Osteoblast (primary cell): ENCODE results near the gene C17orf78. TPM values are rescaled to one million over a fixed set of nuclear protein-coding genes. Genes with fewer than 3 reads are reported as not detected.
A peak's percentile ranks its signal among the peaks of the same experiment; 100 is the strongest.
"Not testable (repeated sequence)": the region's sequence is repeated elsewhere in the genome, so short reads cannot be mapped to it uniquely, and the experiment has no call there.

Experiments used
- DNase-seq: peaks from one replicate; pipeline ENCODE4 v3.0.0; 2011; ENCODE audit warnings: low spot score, mixed read lengths; ENCODE audit not compliant: insufficient read length; ENCODE audit errors: missing footprints
- H2AFZ ChIP-seq: 2 replicates; pipeline ENCODE4 v1.6.0; 2011; ENCODE audit warnings: mild to moderate bottlenecking, low read length
- H3K27ac ChIP-seq: 2 replicates; pipeline ENCODE4 v1.5.1; 2011; ENCODE audit warnings: mild to moderate bottlenecking, low read depth, low read length, moderate library complexity
- H3K27me3 ChIP-seq: 2 replicates; pipeline ENCODE4 v1.6.0; 2012; ENCODE audit warnings: mild to moderate bottlenecking, control low read depth, inconsistent platforms, low read length, moderate library complexity; ENCODE audit not compliant: insufficient read depth
- H3K36me3 ChIP-seq: 2 replicates; pipeline ENCODE4 v1.5.1; 2011; ENCODE audit warnings: mild to moderate bottlenecking, low read length, control low read depth, moderate library complexity; ENCODE audit not compliant: insufficient read depth
- H3K4me1 ChIP-seq: 2 replicates; pipeline ENCODE4 v1.5.1; 2011; ENCODE audit warnings: mild to moderate bottlenecking, low read length, control low read depth, moderate library complexity; ENCODE audit not compliant: insufficient read depth
- H3K4me2 ChIP-seq: 2 replicates; pipeline ENCODE4 v1.6.0; 2011; ENCODE audit warnings: mild to moderate bottlenecking, low read length; ENCODE audit not compliant: insufficient read depth
- H3K4me3 ChIP-seq: fragments of 200-600 bp; sonication (generic); 3 replicates; pipeline ENCODE4 v1.5.1; 2012; ENCODE audit warnings: mild to moderate bottlenecking, low read length, inconsistent platforms; ENCODE audit not compliant: insufficient read depth
- H3K79me2 ChIP-seq: 2 replicates; pipeline ENCODE4 v1.6.0; 2012; ENCODE audit warnings: mild to moderate bottlenecking, low read length, control low read depth, inconsistent platforms; ENCODE audit not compliant: insufficient read depth
- H3K9me3 ChIP-seq: 2 replicates; pipeline ENCODE4 v1.5.1; 2011; ENCODE audit warnings: low read depth, low read length, control low read depth
- H4K20me1 ChIP-seq: 2 replicates; pipeline ENCODE4 v1.6.0; 2012; ENCODE audit warnings: mild to moderate bottlenecking, low read length, control low read depth; ENCODE audit not compliant: insufficient read depth
- CTCF ChIP-seq: IDR thresholded peaks from 2 replicates; pipeline ENCODE4 v1.5.1; 2011; ENCODE audit warnings: mild to moderate bottlenecking, low read depth, low read length, moderate library complexity; ENCODE audit errors: extremely low read depth
- total RNA-seq: library from RNA; depleted of rRNA; stranded (reverse); fragments of >200 nt; gene quantifications from 2 replicates; pipeline ENCODE4 v1.2.3, GENCODE V29; 2012

The C17orf78 gene
- total RNA-seq, 1 donor: not detected

DNA sequence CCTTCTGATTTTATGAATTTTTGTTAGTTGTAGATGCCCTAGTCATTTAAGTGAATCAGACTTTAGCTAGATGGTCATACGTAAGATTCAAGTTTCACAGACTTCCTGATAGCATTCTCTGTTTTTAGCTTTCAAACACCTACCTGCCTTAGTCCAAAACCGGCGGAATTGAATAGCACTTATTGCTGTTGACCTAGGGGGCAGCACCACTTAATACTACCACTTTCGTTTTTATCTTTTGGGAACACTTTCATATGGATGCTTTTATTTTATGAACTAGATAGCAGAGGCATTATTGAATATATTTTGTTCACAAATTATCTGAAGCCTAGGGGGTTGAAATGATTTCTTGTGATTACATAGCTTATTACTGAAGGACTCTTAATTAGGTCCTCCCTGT is 62.4 kb downstream of the C17orf78 start:
- Histone ChIP-seq H3K36me3 (peaks cover 35% of the 10 kb centered on the region), H4K20me1 (peaks cover 2% of the 10 kb centered on the region), H3K27ac (no peak overlapping the region), H3K4me2 (no peak overlapping the region), H3K27me3 (no peaks in the 10 kb centered on the region), H3K4me1 (peaks cover 2% of the 10 kb centered on the region), H3K4me3 (no peak overlapping the region), H3K79me2 (peaks cover 7% of the 10 kb centered on the region), H3K9me3 (no peaks in the 10 kb centered on the region), H2AFZ (no peak overlapping the region)
- peak; percentile 28 for TF ChIP-seq CTCF
- no peak for DNase-seq

DNA sequence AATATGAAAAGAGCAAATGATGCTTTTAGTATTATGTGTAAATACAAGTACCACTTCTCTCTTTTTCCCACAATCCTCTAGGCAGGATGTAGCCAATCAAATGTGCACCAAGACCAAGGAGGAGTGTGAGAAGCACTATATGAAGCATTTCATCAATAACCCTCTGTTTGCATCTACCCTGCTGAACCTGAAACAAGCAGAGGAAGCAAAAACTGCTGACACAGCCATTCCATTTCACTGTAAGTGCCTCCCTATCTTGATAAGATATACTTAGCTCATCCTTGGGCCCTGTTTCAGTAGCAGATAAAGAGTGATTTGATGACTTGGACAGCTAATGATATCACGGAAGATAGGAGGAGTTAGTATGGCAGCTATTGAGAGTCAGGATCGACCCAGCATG is 64.6 kb downstream of the C17orf78 start:
- TF ChIP-seq CTCF: no peak
- H3K36me3 ChIP-seq: peaks cover 44% of the 10 kb centered on the region
- H3K4me1 ChIP-seq: peaks cover 2% of the 10 kb centered on the region
- no peaks in the 10 kb centered on the region for H3K9me3 ChIP-seq
- H3K79me2 ChIP-seq: no peaks in the 10 kb centered on the region
- H2AFZ ChIP-seq: no peak overlapping the region
- H3K27ac ChIP-seq: peak overlapping the region; percentile 72
- no peak overlapping the region for H3K4me3 ChIP-seq
- no peaks in the 10 kb centered on the region for H3K27me3 ChIP-seq
- H3K4me2 ChIP-seq: no peak overlapping the region
- no peaks in the 10 kb centered on the region for H4K20me1 ChIP-seq
- DNase-seq: peak; percentile 43

GRCh38 chr17:37441369-37442014 is 65.7 kb downstream of the C17orf78 start:
- peak overlapping the region; percentile 72 for H3K27ac ChIP-seq
- H2AFZ ChIP-seq, H3K27me3 ChIP-seq, H3K4me3 ChIP-seq, H3K4me1 ChIP-seq, H4K20me1 ChIP-seq, H3K79me2 ChIP-seq, H3K4me2 ChIP-seq, H3K9me3 ChIP-seq: not testable (repeated sequence)
- DNase-seq: peak; percentile 86
- peaks cover 44% of the 10 kb centered on the region for H3K36me3 ChIP-seq

Other genes starting within 250 kb of the C17orf78 start
- 78.9 and 86.6 TPM in 2 replicates for gene ACACA, start 30.9 kb downstream of the C17orf78 start, total RNA-seq
- gene TADA2A, start 30.9 kb downstream of the C17orf78 start, total RNA-seq: 18.6 and 21.4 TPM in 2 replicates
- 79.3 and 97.7 TPM in 2 replicates for gene DUSP14, start 113.9 kb downstream of the C17orf78 start, total RNA-seq
- gene SYNRG, start 233.4 kb downstream of the C17orf78 start, total RNA-seq: 23.9 and 24.8 TPM in 2 replicates